Lower leg skin (tissue), 3 donors: ENCODE results near the gene KLRC4.

Experiments
- CTCF ChIP-seq, 3 donors: fragments of 450-650 bp; IDR thresholded peaks; one replicate each; pipeline ENCODE4 v1.5.1; 2016; ENCODE audit warnings: antibody characterized with exemption in 3 of 3, mild to moderate bottlenecking in 3 of 3, moderate library complexity in 2 of 3
- POLR2A ChIP-seq, 2 donors: fragments of 450-650 bp; IDR thresholded peaks; one replicate each; pipeline ENCODE4 v1.6.1; 2016 to 2017; ENCODE audit warnings: antibody characterized with exemption in 2 of 2, mild to moderate bottlenecking in 1 of 2, moderate library complexity in 1 of 2

GRCh38 chr12:10392394-10392930 is 17.1 kb downstream of the KLRC4 start:
- TF ChIP-seq CTCF (IDR thresholded peaks at IDR 0.05) (no peak), POLR2A (IDR thresholded peaks at IDR 0.05) (no peak)
